Measurements from ENCODE around the gene AKAP10.
"Not testable (repeated sequence)": the region's sequence is repeated elsewhere in the genome, so short reads cannot be mapped to it uniquely, and the experiment has no call there.

AKAP10 gene

DNA sequence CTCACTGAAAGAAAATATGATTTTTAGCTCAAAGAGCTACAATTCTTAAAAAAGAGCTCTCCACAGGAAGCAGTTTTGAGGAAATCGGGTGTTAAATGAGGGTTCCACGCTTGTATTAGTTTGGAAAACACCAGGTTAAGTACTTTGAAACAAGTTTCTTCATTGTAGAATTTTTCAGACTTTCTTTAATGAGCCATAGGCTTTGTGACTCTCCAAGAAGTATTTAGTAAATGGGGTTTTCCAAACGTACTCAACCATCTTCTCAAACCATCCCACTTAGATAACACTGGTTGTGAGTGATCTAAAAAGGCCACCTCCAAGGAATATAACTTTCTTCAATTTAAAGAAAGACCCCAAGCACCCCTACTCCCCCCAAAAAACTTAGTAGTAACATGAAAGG, 112.6 kb downstream of the AKAP10 start:
- H3K4me1 ChIP-seq (ENCODE audit: control insufficient read depth, insufficient read depth, low read length): peaks cover 8% of the 10 kb centered on the region
- POLR2A ChIA-PET: interaction anchor here (1.0 kb wide), 1 partner anchor 8 kb away, joined by 4 read pairs; no protein-coding TSS in a partner anchor
- no peak overlapping the region for H3K27ac ChIP-seq (ENCODE audit: extremely low read depth, low read depth, low read length)
- H3K9me3 ChIP-seq (ENCODE audit: control insufficient read depth, insufficient read depth, low read depth, low read length): no peaks in the 10 kb centered on the region
- H3K36me3 ChIP-seq (ENCODE audit: control insufficient read depth in 2 of 2, insufficient read depth in 1 of 2, low read length in 2 of 2): peaks cover 28 to 44% of the 10 kb centered on the region in 2 experiments
- no peak overlapping the region for H3K4me3 ChIP-seq (ENCODE audit: low read depth, low read length)
- TF ChIP-seq ZNF658 (tag by site-specific recombination; IDR thresholded peaks at IDR 0.05): no peak
- TF ChIP-seq ZNF433 (tag by site-specific recombination; IDR thresholded peaks at IDR 0.05; ENCODE audit: low read depth): no peak
- no peak for TF ChIP-seq ZNF621 (tag by site-specific recombination; IDR thresholded peaks at IDR 0.05)
- no peak for TF ChIP-seq HOXC10 (CRISPR knock-in tag; IDR thresholded peaks at IDR 0.05)
- no peak for TF ChIP-seq REPIN1 (tag by site-specific recombination; IDR thresholded peaks at IDR 0.05; ENCODE audit: low read depth)
- no peak for TF ChIP-seq ZNF335 (tag by site-specific recombination; conservative IDR thresholded peaks at IDR 0.05)
- no peak for TF ChIP-seq ZNF843 (tag by site-specific recombination; IDR thresholded peaks at IDR 0.05)
- TF ChIP-seq ZNF747 (tag by site-specific recombination; IDR thresholded peaks at IDR 0.05): no peak
- no peak for TF ChIP-seq ZNF416 (tag by site-specific recombination; IDR thresholded peaks at IDR 0.05)
- no peak for TF ChIP-seq ZNF311 (tag by site-specific recombination; IDR thresholded peaks at IDR 0.05; ENCODE audit: borderline replicate concordance)
- no peak for TF ChIP-seq RBAK (tag by site-specific recombination; IDR thresholded peaks at IDR 0.05)
- TF ChIP-seq, protein P1, sequence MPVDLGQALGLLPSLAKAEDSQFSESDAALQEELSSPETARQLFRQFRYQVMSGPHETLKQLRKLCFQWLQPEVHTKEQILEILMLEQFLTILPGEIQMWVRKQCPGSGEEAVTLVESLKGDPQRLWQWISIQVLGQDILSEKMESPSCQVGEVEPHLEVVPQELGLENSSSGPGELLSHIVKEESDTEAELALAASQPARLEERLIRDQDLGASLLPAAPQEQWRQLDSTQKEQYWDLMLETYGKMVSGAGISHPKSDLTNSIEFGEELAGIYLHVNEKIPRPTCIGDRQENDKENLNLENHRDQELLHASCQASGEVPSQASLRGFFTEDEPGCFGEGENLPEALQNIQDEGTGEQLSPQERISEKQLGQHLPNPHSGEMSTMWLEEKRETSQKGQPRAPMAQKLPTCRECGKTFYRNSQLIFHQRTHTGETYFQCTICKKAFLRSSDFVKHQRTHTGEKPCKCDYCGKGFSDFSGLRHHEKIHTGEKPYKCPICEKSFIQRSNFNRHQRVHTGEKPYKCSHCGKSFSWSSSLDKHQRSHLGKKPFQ (tag by site-specific recombination; IDR thresholded peaks at IDR 0.05): no peak
- TF ChIP-seq ZNF521 (tag by site-specific recombination; IDR thresholded peaks at IDR 0.05): no peak
- TF ChIP-seq ZNF184 (tag by site-specific recombination; IDR thresholded peaks at IDR 0.05): no peak
- no peak for TF ChIP-seq ZFP69B (tag by site-specific recombination; IDR thresholded peaks at IDR 0.05)
- CTCF ChIA-PET: interaction anchor here (0.7 to 1.2 kb wide), 2 partner anchors 103 to 1049 kb away, joined by 3 to 4 read pairs; no protein-coding TSS in a partner anchor

DNA sequence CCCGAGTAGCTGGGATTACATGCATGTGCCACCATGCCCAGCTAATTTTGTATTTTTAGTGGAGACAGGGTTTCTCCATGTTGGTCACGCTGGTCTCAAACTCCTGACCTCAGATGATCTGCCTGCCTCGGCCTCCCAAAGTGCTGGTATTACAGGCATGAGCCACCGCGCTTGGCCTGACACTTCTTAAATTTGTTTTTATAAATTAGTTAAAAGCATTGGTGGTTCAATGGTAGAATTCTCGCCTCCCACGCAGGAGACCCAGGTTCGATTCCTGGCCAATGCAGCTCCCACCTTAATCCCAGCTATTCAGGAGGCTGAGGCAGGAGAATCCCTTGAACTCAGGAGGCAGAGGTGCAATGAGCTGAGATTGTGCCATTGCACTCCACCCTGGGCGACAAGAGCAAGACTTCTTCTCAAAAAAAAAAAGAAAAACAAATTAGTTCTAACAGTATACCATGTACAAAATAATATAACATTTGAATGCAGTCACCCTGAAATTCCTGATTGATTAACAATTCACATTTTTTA, 116.9 kb downstream of the AKAP10 start:
- not testable (repeated sequence) for H3K27ac ChIP-seq (ENCODE audit: extremely low read depth, low read depth, low read length); H3K4me3 ChIP-seq (ENCODE audit: low read depth, low read length); H3K9me3 ChIP-seq (ENCODE audit: control insufficient read depth, insufficient read depth, low read depth, low read length); H3K4me1 ChIP-seq (ENCODE audit: control insufficient read depth, insufficient read depth, low read length)
- peaks cover 37 to 75% of the 10 kb centered on the region in 2 experiments for H3K36me3 ChIP-seq (ENCODE audit: control insufficient read depth in 2 of 2, insufficient read depth in 1 of 2, low read length in 2 of 2)
- ChIA-PET CTCF (interaction anchor here (0.6 to 0.7 kb wide), 2 partner anchors 29 to 325 kb away, joined by 3 to 6 read pairs; no protein-coding TSS in a partner anchor), POLR2A (interaction anchor here (0.7 kb wide), 1 partner anchor 16 kb away, joined by 3 read pairs; no protein-coding TSS in a partner anchor)

DNA sequence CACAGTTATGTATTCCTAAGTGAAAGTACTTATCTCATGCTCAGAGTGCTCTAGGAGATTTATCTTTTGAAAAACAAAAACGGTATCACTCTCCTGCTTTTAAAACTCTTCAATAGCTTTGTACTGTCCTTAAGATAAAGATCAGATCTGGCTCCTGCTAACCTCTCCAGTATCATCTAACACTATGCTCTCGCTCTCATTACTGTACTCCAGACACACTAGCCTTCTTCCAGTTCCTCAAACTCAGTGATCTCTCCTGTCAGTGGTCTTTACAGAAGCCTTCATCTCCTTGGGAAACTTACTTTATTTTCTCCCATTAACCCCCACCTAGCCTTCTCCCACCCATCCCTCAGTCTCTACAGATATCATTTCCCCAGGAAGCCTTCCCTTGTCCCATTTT, 120.0 kb downstream of the AKAP10 start:
- H3K27ac ChIP-seq (ENCODE audit: extremely low read depth, low read depth, low read length): no peak overlapping the region
- POLR2A ChIA-PET: interaction anchor here (1.0 to 1.2 kb wide), 2 partner anchors 8 to 9 kb away, joined by 4 read pairs; no protein-coding TSS in a partner anchor
- CTCF ChIA-PET: interaction anchor here (0.6 to 0.7 kb wide), 2 partner anchors 49 to 135 kb away, joined by 3 to 5 read pairs; no protein-coding TSS in a partner anchor
- H3K9me3 ChIP-seq (ENCODE audit: control insufficient read depth, insufficient read depth, low read depth, low read length): no peaks in the 10 kb centered on the region
- H3K36me3 ChIP-seq (ENCODE audit: control insufficient read depth in 2 of 2, insufficient read depth in 1 of 2, low read length in 2 of 2): peaks cover 25 to 68% of the 10 kb centered on the region in 2 experiments
- H3K4me1 ChIP-seq (ENCODE audit: control insufficient read depth, insufficient read depth, low read length): no peaks in the 10 kb centered on the region
- no peak overlapping the region for H3K4me3 ChIP-seq (ENCODE audit: low read depth, low read length)
- TF ChIP-seq, protein P2, sequence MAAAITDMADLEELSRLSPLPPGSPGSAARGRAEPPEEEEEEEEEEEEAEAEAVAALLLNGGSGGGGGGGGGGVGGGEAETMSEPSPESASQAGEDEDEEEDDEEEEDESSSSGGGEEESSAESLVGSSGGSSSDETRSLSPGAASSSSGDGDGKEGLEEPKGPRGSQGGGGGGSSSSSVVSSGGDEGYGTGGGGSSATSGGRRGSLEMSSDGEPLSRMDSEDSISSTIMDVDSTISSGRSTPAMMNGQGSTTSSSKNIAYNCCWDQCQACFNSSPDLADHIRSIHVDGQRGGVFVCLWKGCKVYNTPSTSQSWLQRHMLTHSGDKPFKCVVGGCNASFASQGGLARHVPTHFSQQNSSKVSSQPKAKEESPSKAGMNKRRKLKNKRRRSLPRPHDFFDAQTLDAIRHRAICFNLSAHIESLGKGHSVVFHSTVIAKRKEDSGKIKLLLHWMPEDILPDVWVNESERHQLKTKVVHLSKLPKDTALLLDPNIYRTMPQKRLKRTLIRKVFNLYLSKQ (tag by site-specific recombination; IDR thresholded peaks at IDR 0.05; ENCODE audit: borderline replicate concordance): no peak
- TF ChIP-seq ZNF223 (tag by site-specific recombination; IDR thresholded peaks at IDR 0.05): no peak
- TF ChIP-seq ZNF350 (tag by site-specific recombination; IDR thresholded peaks at IDR 0.05): no peak
- no peak for TF ChIP-seq ZNF473 (tag by site-specific recombination; IDR thresholded peaks at IDR 0.05)
- no peak for TF ChIP-seq GLI2 (tag by site-specific recombination; IDR thresholded peaks at IDR 0.05; ENCODE audit: borderline replicate concordance, low read depth)
- TF ChIP-seq ZNF138 (tag by site-specific recombination; IDR thresholded peaks at IDR 0.05; ENCODE audit: borderline replicate concordance): no peak
- TF ChIP-seq ZNF654 (tag by site-specific recombination; IDR thresholded peaks at IDR 0.05; ENCODE audit: low read depth): no peak
- TF ChIP-seq TCF7L2 (IDR thresholded peaks at IDR 0.05; ENCODE audit: borderline replicate concordance, low read depth, low read length): no peak
- TF ChIP-seq ZNF121 (tag by site-specific recombination; IDR thresholded peaks at IDR 0.05): no peak
- TF ChIP-seq, protein P3, sequence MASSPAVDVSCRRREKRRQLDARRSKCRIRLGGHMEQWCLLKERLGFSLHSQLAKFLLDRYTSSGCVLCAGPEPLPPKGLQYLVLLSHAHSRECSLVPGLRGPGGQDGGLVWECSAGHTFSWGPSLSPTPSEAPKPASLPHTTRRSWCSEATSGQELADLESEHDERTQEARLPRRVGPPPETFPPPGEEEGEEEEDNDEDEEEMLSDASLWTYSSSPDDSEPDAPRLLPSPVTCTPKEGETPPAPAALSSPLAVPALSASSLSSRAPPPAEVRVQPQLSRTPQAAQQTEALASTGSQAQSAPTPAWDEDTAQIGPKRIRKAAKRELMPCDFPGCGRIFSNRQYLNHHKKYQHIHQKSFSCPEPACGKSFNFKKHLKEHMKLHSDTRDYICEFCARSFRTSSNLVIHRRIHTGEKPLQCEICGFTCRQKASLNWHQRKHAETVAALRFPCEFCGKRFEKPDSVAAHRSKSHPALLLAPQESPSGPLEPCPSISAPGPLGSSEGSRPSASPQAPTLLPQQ (tag by site-specific recombination; IDR thresholded peaks at IDR 0.05): no peak
- no peak for TF ChIP-seq REPIN1 (tag by site-specific recombination; IDR thresholded peaks at IDR 0.05; ENCODE audit: low read depth)
- TF ChIP-seq ZNF707 (tag by site-specific recombination; IDR thresholded peaks at IDR 0.05): no peak
- no peak for TF ChIP-seq ZNF146 (tag by site-specific recombination; IDR thresholded peaks at IDR 0.05)
- no peak for TF ChIP-seq ZNF23 (tag by site-specific recombination; IDR thresholded peaks at IDR 0.05; ENCODE audit: borderline replicate concordance)
- TF ChIP-seq ZNF626 (tag by site-specific recombination; IDR thresholded peaks at IDR 0.05): no peak

Measured in HEK293 (cell line).